ENCODE results near the gene TIMP2. TPM values are rescaled to one million over a fixed set of nuclear protein-coding genes. Genes with fewer than 3 reads are reported as not detected.

TIMP2 gene
- total and polyA plus RNA-seq, 8 donors = 20.9 to 100.0 (median 47.2) TPM

GRCh38 chr17:78884148-78884825 is 40.9 kb downstream of the TIMP2 start:
- intact Hi-C loops (cut with DNase I; ENCODE audit: low total_unique reads) = no loop called here
- TF ChIP-seq POLR2A (IDR thresholded peaks at IDR 0.05) (no peak), EP300 (IDR thresholded peaks at IDR 0.05) (no peak), POLR2AphosphoS5 (IDR thresholded peaks at IDR 0.05) (no peak), CTCF (IDR thresholded peaks at IDR 0.05) (no peak)
- peaks cover 0 to 3% (median 0%) of the 10 kb centered on the region in 4 donors for H3K36me3 ChIP-seq
- peaks cover 36 to 96% (median 69%) of the 10 kb centered on the region in 4 donors for H3K4me1 ChIP-seq
- DNase-seq = peak in 1 of 2 donors; percentile 38
- H3K27me3 ChIP-seq = no peaks in the 10 kb centered on the region
- WGBS, 5 donors = 44 to 71% (median 59%) methylated on average over 19 to 20 of the region's 20 CpGs
- H3K4me3 ChIP-seq = peak overlapping the region; percentile 14 to 29 (median 28)
- H3K27ac ChIP-seq = peak overlapping the region; percentile 2 to 95 (median 93)
- H3K9me3 ChIP-seq = no peaks in the 10 kb centered on the region

- WGBS, 5 donors = 6 to 21% (median 11%) methylated on average over 19 to 24 of the region's 24 CpGs
- H3K27me3 ChIP-seq = no peaks in the 10 kb centered on the region
- TF ChIP-seq POLR2A (IDR thresholded peaks at IDR 0.05) = peak in 1 of 4 donors; percentile 15
- no peak for TF ChIP-seq CTCF (IDR thresholded peaks at IDR 0.05)
- TF ChIP-seq EP300 (IDR thresholded peaks at IDR 0.05) = no peak
- TF ChIP-seq POLR2AphosphoS5 (IDR thresholded peaks at IDR 0.05) = peak; percentile 60 to 77 (median 69)
- H3K27ac ChIP-seq = peak overlapping the region; percentile 68 to 95 (median 93)
- H3K4me3 ChIP-seq = peak overlapping the region; percentile 14 to 29 (median 28)
- H3K9me3 ChIP-seq = no peaks in the 10 kb centered on the region
- H3K36me3 ChIP-seq = peaks cover 0 to 3% (median 0%) of the 10 kb centered on the region in 4 donors
- H3K4me1 ChIP-seq = peaks cover 42 to 96% (median 72%) of the 10 kb centered on the region in 4 donors
- intact Hi-C loops (cut with DNase I; ENCODE audit: low total_unique reads) = no loop called here
- peak; percentile 56 to 92 for DNase-seq
Measured at GRCh38 chr17:78883533-78884131, 41.6 kb downstream of the TIMP2 start.

GRCh38 chr17:78883089-78883532 is 42.1 kb downstream of the TIMP2 start:
- TF ChIP-seq EP300 (IDR thresholded peaks at IDR 0.05) (no peak), POLR2AphosphoS5 (IDR thresholded peaks at IDR 0.05) (peak in 2 of 3 donors; percentile 49 to 67), POLR2A (IDR thresholded peaks at IDR 0.05) (no peak)
- Histone ChIP-seq H3K27ac (peak overlapping the region; percentile 68 to 95 (median 93)), H3K4me3 (peak overlapping the region; percentile 14 to 29 (median 28)), H3K36me3 (peaks cover 0 to 3% (median 0%) of the 10 kb centered on the region in 4 donors), H3K4me1 (peaks cover 43 to 96% (median 75%) of the 10 kb centered on the region in 4 donors), H3K27me3 (no peaks in the 10 kb centered on the region), H3K9me3 (no peaks in the 10 kb centered on the region)
- 14 to 45% (median 38%) methylated on average over 1 to 10 of the region's 10 CpGs for WGBS, 5 donors
- intact Hi-C loops (cut with DNase I; ENCODE audit: low total_unique reads) = no loop called here
- DNase-seq = peak; percentile 69 to 74

GRCh38 chr17:78882540-78883088 is 42.6 kb downstream of the TIMP2 start:
- 20 to 69% (median 56%) methylated on average over 2 to 14 of the region's 14 CpGs for WGBS, 5 donors
- Histone ChIP-seq H3K27ac (peak overlapping the region; percentile 68 to 95 (median 93)), H3K4me3 (no peak overlapping the region), H3K9me3 (no peaks in the 10 kb centered on the region), H3K4me1 (peaks cover 43 to 96% (median 78%) of the 10 kb centered on the region in 4 donors), H3K36me3 (peaks cover 0 to 3% (median 0%) of the 10 kb centered on the region in 4 donors), H3K27me3 (no peaks in the 10 kb centered on the region)
- intact Hi-C loops (cut with DNase I; ENCODE audit: low total_unique reads) = no loop called here
- no peak for TF ChIP-seq POLR2AphosphoS5 (IDR thresholded peaks at IDR 0.05)
- no peak for TF ChIP-seq CTCF (IDR thresholded peaks at IDR 0.05)
- no peak for TF ChIP-seq POLR2A (IDR thresholded peaks at IDR 0.05)
- no peak for TF ChIP-seq EP300 (IDR thresholded peaks at IDR 0.05)
- DNase-seq = peak in 1 of 2 donors; percentile 28
